GM23338 (cell line): ENCODE measurements around the gene HIVEP3. TPM values are rescaled to one million over a fixed set of nuclear protein-coding genes. Genes with fewer than 3 reads are reported as not detected.

Experiments
- ATAC-seq: fragments of 200-7000 bp; cut with Tn5 transposase; 3 replicates; pipeline ENCODE4 v1.9.1; 2020
- DNase-seq: peaks from one replicate; pipeline ENCODE4 v3.0.0-alpha.2; 2015; ENCODE audit warnings: low spot score
- H2AFZ ChIP-seq: fragments of 200-600 bp; sonication (generic); 2 replicates; pipeline ENCODE4 v1.8.0; 2016; ENCODE audit warnings: antibody characterized with exemption, mild to moderate bottlenecking, moderate library complexity
- H3F3A ChIP-seq: fragments of 200-600 bp; sonication (generic); replicated peaks from 2 replicates; pipeline ENCODE4 v1.8.0; 2017; ENCODE audit warnings: antibody characterized with exemption, mixed run types, low read depth
- H3K27ac ChIP-seq: fragments of 200-600 bp; sonication (generic); 2 replicates; pipeline ENCODE4 v1.6.1; 2016; ENCODE audit warnings: low read depth
- H3K27me3 ChIP-seq: fragments of 200-600 bp; sonication (generic); 2 replicates; pipeline ENCODE4 v1.8.0; 2016; ENCODE audit warnings: mild to moderate bottlenecking, mixed run types, moderate library complexity; ENCODE audit not compliant: insufficient read depth
- H3K36me3 ChIP-seq: fragments of 200-600 bp; sonication (generic); 2 replicates; pipeline ENCODE4 v1.8.0; 2016; ENCODE audit warnings: mild to moderate bottlenecking; ENCODE audit not compliant: insufficient read depth
- H3K4me1 ChIP-seq: fragments of 200-600 bp; sonication (generic); 2 replicates; pipeline ENCODE4 v1.8.0; 2016; ENCODE audit warnings: mild to moderate bottlenecking, moderate library complexity; ENCODE audit not compliant: insufficient read depth
- H3K4me2 ChIP-seq: fragments of 200-600 bp; sonication (generic); 2 replicates; pipeline ENCODE4 v1.7.1; 2017; ENCODE audit warnings: mixed run types
- H3K4me3 ChIP-seq: fragments of 200-600 bp; sonication (generic); 2 replicates; pipeline ENCODE4 v1.6.1; 2016; ENCODE audit warnings: mixed run types
- H3K79me2 ChIP-seq: fragments of 200-600 bp; sonication (generic); replicated peaks from 2 replicates; pipeline ENCODE4 v1.8.0; 2017; ENCODE audit warnings: mild to moderate bottlenecking; ENCODE audit not compliant: insufficient read depth
- H3K9me2 ChIP-seq: fragments of 200-600 bp; sonication (generic); 2 replicates; pipeline ENCODE4 v1.8.0; 2017; ENCODE audit not compliant: insufficient read depth
- H4K20me1 ChIP-seq: fragments of 200-600 bp; sonication (generic); replicated peaks from 2 replicates; pipeline ENCODE4 v1.8.0; 2017; ENCODE audit warnings: mild to moderate bottlenecking; ENCODE audit not compliant: insufficient read depth
- H3K27ac Mint-ChIP-seq: 2 replicates; pipeline ENCODE4 v1.8.0; 2020; ENCODE audit warnings: inconsistent platforms, mild to moderate bottlenecking, moderate library complexity, mixed read lengths
- H3K27me3 Mint-ChIP-seq: 3 replicates; pipeline ENCODE4 v1.8.0; 2022; ENCODE audit warnings: low read depth, mild to moderate bottlenecking, moderate library complexity, mixed read lengths, inconsistent platforms; ENCODE audit not compliant: insufficient read depth, poor library complexity
- H3K36me3 Mint-ChIP-seq: 3 replicates; pipeline ENCODE4 v1.8.0; 2021; ENCODE audit warnings: low read depth, mild to moderate bottlenecking, inconsistent platforms, moderate library complexity, mixed read lengths
- H3K4me1 Mint-ChIP-seq: 3 replicates; pipeline ENCODE4 v1.8.0; 2020; ENCODE audit warnings: mild to moderate bottlenecking, inconsistent platforms, mixed read lengths
- H3K4me3 Mint-ChIP-seq: 3 replicates; pipeline ENCODE4 v1.8.0; 2021; ENCODE audit warnings: moderate library complexity, mild to moderate bottlenecking, inconsistent platforms, mixed read lengths
- H3K9me3 Mint-ChIP-seq: 3 replicates; pipeline ENCODE4 v1.8.0; 2020; ENCODE audit warnings: moderate library complexity, mild to moderate bottlenecking, inconsistent platforms, mixed read lengths
- CREB1 ChIP-seq: fragments of 250-450 bp; sonication (Bioruptor Pico); IDR thresholded peaks from 2 replicates; pipeline ENCODE4 v1.5.0; 2020; ENCODE audit warnings: low read depth, mild to moderate bottlenecking, moderate library complexity
- EZH2 ChIP-seq: fragments of 200-600 bp; sonication (generic); IDR thresholded peaks from one replicate; pipeline ENCODE4 v1.8.0; 2017; ENCODE audit warnings: antibody characterized with exemption, mild to moderate bottlenecking, low read depth; ENCODE audit not compliant: unreplicated experiment
- EZH2phosphoT487 ChIP-seq: fragments of 200-600 bp; sonication (generic); IDR thresholded peaks from one replicate; pipeline ENCODE4 v1.8.1; 2018; ENCODE audit warnings: antibody characterized with exemption; ENCODE audit not compliant: unreplicated experiment
- JUNB ChIP-seq: IDR thresholded peaks from one replicate; pipeline ENCODE4 v1.6.1; 2016; ENCODE audit warnings: antibody characterized with exemption; ENCODE audit not compliant: unreplicated experiment
- NANOG ChIP-seq: IDR thresholded peaks from 2 replicates; pipeline ENCODE4 v1.6.1; 2016; ENCODE audit warnings: antibody characterized with exemption, borderline replicate concordance
- POLR2AphosphoS5 ChIP-seq: IDR thresholded peaks from 2 replicates; pipeline ENCODE4 v1.6.1; 2016; ENCODE audit warnings: antibody characterized with exemption, low read depth
- STAT1 ChIP-seq: IDR thresholded peaks from one replicate; pipeline ENCODE4 v1.6.1; 2016; ENCODE audit warnings: antibody characterized with exemption; ENCODE audit not compliant: unreplicated experiment
- ZNF114 ChIP-seq: fragments of 250-450 bp; sonication (Bioruptor Pico); IDR thresholded peaks from 2 replicates; pipeline ENCODE4 v1.5.0; 2020; ENCODE audit warnings: mild to moderate bottlenecking, moderate library complexity
- ZNF331 ChIP-seq: fragments of 250-450 bp; sonication (Bioruptor Pico); IDR thresholded peaks from 2 replicates; pipeline ENCODE4 v1.5.0; 2020; ENCODE audit warnings: low read depth, mild to moderate bottlenecking, moderate library complexity
- polyA plus RNA-seq: library from polyadenylated mRNA; unstranded; fragments of >200 nt; fragmentation: Nextera tagmentation; extraction: Ambion mirVana; gene quantifications from 2 replicates; pipeline ENCODE4 v1.2.1, GENCODE V29; 2016
- total RNA-seq: library from RNA; depleted of rRNA; stranded (reverse); fragments of >200 nt; shearing (Covaris generic); gene quantifications from 2 replicates; pipeline ENCODE4 v1.2.3, GENCODE V29; 2014
- TF ChIP-seq, protein P1 (sequence below): fragments of 250-450 bp; sonication (Bioruptor Pico); IDR thresholded peaks from 2 replicates; pipeline ENCODE4 v1.5.0; 2020; ENCODE audit warnings: mild to moderate bottlenecking, moderate library complexity
- TF ChIP-seq, protein P2 (sequence below): IDR thresholded peaks from one replicate; pipeline ENCODE4 v1.6.1; 2018; ENCODE audit warnings: antibody characterized with exemption; ENCODE audit not compliant: unreplicated experiment
- TF ChIP-seq, protein P3 (sequence below), 2 experiments: fragments of 200-600 bp in 1 of 2; sonication (generic) in 1 of 2; conservative IDR thresholded peaks; 2 replicates each; pipeline versions ENCODE4 v1.5.1 to v1.6.1; 2016 to 2017; ENCODE audit warnings: antibody characterized with exemption in 2 of 2, low read depth in 2 of 2, mild to moderate bottlenecking in 2 of 2, moderate library complexity in 1 of 2
- TF ChIP-seq, protein P4 (sequence below): IDR thresholded peaks from 2 replicates; pipeline ENCODE4 v1.6.1; 2016; ENCODE audit warnings: antibody characterized with exemption

Gene HIVEP3
- total and polyA plus RNA-seq, 2 experiments from 2014 or later: 0.14 to 0.24 TPM

DNA sequence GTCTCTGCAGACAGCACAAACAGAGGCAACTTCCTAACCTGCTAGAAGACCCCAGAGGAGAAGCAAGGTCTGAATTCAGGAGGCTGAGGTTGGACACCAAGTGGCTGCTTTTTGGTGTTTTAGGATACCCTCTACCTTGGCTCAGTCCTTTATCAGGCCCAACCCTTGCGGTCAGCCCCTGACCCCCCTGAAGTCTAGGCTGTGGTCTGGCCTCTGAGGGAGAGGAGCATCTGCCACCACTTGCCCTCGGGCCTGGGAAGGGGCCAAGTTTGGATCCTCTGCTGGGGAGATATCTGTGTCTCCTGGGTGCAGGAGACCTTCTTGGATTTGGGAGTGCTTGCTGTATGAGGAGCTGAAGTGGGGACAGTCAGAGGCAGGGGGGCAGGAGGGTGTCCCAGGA, 455.2 kb downstream of the HIVEP3 start:
- DNase-seq: no peak
- H3K27me3 Mint-ChIP-seq: peaks cover 1% of the 10 kb centered on the region
- no peak overlapping the region for H2AFZ ChIP-seq
- no peaks in the 10 kb centered on the region for H3K79me2 ChIP-seq
- no peak overlapping the region for H3K27ac ChIP-seq
- no peaks in the 10 kb centered on the region for H4K20me1 ChIP-seq
- no peak overlapping the region for H3K4me3 ChIP-seq
- no peak overlapping the region for H3K4me2 ChIP-seq
- H3K36me3 Mint-ChIP-seq: no peaks in the 10 kb centered on the region
- peaks cover 3% of the 10 kb centered on the region; the same call in 2 of the 3 replicates for H3K9me3 Mint-ChIP-seq
- H3F3A ChIP-seq: no peaks in the 10 kb centered on the region
- H3K4me1 Mint-ChIP-seq: no peaks in the 10 kb centered on the region
- no peak overlapping the region for H3K4me3 Mint-ChIP-seq
- no peaks in the 10 kb centered on the region for H3K9me2 ChIP-seq
- no peaks in the 10 kb centered on the region for H3K27me3 ChIP-seq
- no peak overlapping the region for H3K27ac Mint-ChIP-seq
- no peaks in the 10 kb centered on the region for H3K36me3 ChIP-seq
- TF ChIP-seq EZH2phosphoT487 (no peak), ZNF331 (CRISPR knock-in tag) (no peak), NANOG (no peak), STAT1 (no peak), ZNF114 (CRISPR knock-in tag) (no peak), JUNB (no peak), POLR2AphosphoS5 (no peak), CREB1 (CRISPR knock-in tag) (no peak), EZH2 (no peak)
- TF ChIP-seq, protein P1, sequence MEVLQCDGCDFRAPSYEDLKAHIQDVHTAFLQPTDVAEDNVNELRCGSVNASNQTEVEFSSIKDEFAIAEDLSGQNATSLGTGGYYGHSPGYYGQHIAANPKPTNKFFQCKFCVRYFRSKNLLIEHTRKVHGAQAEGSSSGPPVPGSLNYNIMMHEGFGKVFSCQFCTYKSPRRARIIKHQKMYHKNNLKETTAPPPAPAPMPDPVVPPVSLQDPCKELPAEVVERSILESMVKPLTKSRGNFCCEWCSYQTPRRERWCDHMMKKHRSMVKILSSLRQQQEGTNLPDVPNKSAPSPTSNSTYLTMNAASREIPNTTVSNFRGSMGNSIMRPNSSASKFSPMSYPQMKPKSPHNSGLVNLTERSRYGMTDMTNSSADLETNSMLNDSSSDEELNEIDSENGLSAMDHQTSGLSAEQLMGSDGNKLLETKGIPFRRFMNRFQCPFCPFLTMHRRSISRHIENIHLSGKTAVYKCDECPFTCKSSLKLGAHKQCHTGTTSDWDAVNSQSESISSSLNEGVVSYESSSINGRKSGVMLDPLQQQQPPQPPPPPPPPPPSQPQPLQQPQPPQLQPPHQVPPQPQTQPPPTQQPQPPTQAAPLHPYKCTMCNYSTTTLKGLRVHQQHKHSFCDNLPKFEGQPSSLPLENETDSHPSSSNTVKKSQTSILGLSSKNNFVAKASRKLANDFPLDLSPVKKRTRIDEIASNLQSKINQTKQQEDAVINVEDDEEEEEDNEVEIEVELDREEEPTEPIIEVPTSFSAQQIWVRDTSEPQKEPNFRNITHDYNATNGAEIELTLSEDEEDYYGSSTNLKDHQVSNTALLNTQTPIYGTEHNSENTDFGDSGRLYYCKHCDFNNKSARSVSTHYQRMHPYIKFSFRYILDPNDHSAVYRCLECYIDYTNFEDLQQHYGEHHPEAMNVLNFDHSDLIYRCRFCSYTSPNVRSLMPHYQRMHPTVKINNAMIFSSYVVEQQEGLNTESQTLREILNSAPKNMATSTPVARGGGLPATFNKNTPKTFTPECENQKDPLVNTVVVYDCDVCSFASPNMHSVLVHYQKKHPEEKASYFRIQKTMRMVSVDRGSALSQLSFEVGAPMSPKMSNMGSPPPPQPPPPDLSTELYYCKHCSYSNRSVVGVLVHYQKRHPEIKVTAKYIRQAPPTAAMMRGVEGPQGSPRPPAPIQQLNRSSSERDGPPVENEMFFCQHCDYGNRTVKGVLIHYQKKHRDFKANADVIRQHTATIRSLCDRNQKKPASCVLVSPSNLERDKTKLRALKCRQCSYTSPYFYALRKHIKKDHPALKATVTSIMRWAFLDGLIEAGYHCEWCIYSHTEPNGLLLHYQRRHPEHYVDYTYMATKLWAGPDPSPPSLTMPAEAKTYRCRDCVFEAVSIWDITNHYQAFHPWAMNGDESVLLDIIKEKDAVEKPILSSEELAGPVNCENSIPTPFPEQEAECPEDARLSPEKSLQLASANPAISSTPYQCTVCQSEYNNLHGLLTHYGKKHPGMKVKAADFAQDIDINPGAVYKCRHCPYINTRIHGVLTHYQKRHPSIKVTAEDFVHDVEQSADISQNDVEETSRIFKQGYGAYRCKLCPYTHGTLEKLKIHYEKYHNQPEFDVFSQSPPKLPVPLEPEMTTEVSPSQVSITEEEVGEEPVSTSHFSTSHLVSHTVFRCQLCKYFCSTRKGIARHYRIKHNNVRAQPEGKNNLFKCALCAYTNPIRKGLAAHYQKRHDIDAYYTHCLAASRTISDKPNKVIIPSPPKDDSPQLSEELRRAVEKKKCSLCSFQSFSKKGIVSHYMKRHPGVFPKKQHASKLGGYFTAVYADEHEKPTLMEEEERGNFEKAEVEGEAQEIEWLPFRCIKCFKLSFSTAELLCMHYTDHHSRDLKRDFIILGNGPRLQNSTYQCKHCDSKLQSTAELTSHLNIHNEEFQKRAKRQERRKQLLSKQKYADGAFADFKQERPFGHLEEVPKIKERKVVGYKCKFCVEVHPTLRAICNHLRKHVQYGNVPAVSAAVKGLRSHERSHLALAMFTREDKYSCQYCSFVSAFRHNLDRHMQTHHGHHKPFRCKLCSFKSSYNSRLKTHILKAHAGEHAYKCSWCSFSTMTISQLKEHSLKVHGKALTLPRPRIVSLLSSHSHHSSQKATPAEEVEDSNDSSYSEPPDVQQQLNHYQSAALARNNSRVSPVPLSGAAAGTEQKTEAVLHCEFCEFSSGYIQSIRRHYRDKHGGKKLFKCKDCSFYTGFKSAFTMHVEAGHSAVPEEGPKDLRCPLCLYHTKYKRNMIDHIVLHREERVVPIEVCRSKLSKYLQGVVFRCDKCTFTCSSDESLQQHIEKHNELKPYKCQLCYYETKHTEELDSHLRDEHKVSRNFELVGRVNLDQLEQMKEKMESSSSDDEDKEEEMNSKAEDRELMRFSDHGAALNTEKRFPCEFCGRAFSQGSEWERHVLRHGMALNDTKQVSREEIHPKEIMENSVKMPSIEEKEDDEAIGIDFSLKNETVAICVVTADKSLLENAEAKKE (CRISPR knock-in tag): no peak
- TF ChIP-seq, protein P2, sequence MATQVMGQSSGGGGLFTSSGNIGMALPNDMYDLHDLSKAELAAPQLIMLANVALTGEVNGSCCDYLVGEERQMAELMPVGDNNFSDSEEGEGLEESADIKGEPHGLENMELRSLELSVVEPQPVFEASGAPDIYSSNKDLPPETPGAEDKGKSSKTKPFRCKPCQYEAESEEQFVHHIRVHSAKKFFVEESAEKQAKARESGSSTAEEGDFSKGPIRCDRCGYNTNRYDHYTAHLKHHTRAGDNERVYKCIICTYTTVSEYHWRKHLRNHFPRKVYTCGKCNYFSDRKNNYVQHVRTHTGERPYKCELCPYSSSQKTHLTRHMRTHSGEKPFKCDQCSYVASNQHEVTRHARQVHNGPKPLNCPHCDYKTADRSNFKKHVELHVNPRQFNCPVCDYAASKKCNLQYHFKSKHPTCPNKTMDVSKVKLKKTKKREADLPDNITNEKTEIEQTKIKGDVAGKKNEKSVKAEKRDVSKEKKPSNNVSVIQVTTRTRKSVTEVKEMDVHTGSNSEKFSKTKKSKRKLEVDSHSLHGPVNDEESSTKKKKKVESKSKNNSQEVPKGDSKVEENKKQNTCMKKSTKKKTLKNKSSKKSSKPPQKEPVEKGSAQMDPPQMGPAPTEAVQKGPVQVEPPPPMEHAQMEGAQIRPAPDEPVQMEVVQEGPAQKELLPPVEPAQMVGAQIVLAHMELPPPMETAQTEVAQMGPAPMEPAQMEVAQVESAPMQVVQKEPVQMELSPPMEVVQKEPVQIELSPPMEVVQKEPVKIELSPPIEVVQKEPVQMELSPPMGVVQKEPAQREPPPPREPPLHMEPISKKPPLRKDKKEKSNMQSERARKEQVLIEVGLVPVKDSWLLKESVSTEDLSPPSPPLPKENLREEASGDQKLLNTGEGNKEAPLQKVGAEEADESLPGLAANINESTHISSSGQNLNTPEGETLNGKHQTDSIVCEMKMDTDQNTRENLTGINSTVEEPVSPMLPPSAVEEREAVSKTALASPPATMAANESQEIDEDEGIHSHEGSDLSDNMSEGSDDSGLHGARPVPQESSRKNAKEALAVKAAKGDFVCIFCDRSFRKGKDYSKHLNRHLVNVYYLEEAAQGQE: no peak
- TF ChIP-seq, protein P3, sequence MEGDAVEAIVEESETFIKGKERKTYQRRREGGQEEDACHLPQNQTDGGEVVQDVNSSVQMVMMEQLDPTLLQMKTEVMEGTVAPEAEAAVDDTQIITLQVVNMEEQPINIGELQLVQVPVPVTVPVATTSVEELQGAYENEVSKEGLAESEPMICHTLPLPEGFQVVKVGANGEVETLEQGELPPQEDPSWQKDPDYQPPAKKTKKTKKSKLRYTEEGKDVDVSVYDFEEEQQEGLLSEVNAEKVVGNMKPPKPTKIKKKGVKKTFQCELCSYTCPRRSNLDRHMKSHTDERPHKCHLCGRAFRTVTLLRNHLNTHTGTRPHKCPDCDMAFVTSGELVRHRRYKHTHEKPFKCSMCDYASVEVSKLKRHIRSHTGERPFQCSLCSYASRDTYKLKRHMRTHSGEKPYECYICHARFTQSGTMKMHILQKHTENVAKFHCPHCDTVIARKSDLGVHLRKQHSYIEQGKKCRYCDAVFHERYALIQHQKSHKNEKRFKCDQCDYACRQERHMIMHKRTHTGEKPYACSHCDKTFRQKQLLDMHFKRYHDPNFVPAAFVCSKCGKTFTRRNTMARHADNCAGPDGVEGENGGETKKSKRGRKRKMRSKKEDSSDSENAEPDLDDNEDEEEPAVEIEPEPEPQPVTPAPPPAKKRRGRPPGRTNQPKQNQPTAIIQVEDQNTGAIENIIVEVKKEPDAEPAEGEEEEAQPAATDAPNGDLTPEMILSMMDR (conservative IDR thresholded peaks at IDR 0.05; ENCODE audit: low read depth in 2 of 2): no peak
- TF ChIP-seq, protein P4, sequence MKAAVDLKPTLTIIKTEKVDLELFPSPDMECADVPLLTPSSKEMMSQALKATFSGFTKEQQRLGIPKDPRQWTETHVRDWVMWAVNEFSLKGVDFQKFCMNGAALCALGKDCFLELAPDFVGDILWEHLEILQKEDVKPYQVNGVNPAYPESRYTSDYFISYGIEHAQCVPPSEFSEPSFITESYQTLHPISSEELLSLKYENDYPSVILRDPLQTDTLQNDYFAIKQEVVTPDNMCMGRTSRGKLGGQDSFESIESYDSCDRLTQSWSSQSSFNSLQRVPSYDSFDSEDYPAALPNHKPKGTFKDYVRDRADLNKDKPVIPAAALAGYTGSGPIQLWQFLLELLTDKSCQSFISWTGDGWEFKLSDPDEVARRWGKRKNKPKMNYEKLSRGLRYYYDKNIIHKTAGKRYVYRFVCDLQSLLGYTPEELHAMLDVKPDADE: no peak
- ATAC-seq: no peak
- H3K4me1 ChIP-seq: no peaks in the 10 kb centered on the region
